GM18520 (cell line): ENCODE data around the gene PNMA8C.
"Not testable (repeated sequence)": the region's sequence is repeated elsewhere in the genome, so short reads cannot be mapped to it uniquely, and the experiment has no call there.

Source experiments
- ATAC-seq: cut with Tn5 transposase; IDR thresholded peaks from one replicate; pipeline ENCODE4 v1.9.1; 2021; ENCODE audit not compliant: unreplicated experiment

The PNMA8C gene

GRCh38 chr19:46390866-46391265, 37.9 kb downstream of the PNMA8C start:
- no peak for ATAC-seq

- ATAC-seq: no peak
These were observed 38.4 kb downstream of the PNMA8C start for GRCh38 chr19:46390121-46390858.

DNA sequence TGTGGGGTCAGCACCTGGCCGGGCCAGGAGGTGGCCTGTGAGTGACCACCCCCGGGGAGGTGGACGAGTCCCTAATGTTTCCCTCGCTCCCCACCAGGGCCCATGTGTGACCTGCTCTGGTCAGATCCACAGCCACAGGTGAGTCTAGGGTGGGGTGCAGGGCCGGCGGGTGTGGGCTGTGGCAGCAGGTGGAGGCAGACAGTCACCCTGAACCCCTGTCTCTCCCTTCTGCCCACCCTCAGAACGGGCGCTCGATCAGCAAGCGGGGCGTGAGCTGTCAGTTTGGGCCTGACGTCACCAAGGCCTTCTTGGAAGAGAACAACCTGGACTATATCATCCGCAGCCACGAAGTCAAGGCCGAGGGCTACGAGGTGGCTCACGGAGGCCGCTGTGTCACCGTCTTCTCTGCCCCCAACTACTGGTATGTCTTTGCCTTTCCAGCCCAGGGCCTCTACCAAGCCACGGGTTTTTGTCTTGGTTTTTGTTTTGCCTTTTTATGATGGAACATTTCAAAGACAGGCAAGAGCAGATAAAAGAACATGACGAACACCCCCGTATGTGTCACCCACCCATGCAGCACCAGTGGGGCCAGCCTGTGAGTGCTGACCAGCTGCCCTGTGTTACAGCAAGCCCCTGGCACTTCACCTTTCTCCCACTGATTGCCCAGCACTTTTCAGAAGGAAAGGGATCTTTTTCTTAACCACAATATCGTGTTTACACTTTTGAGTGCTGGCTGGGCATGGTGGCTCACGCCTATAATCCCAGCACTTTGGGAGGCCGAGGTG, 40.2 kb downstream of the PNMA8C start:
- no peak for ATAC-seq

- no peak for ATAC-seq
These were observed 41.0 kb downstream of the PNMA8C start for GRCh38 chr19:46387713-46388130.

DNA sequence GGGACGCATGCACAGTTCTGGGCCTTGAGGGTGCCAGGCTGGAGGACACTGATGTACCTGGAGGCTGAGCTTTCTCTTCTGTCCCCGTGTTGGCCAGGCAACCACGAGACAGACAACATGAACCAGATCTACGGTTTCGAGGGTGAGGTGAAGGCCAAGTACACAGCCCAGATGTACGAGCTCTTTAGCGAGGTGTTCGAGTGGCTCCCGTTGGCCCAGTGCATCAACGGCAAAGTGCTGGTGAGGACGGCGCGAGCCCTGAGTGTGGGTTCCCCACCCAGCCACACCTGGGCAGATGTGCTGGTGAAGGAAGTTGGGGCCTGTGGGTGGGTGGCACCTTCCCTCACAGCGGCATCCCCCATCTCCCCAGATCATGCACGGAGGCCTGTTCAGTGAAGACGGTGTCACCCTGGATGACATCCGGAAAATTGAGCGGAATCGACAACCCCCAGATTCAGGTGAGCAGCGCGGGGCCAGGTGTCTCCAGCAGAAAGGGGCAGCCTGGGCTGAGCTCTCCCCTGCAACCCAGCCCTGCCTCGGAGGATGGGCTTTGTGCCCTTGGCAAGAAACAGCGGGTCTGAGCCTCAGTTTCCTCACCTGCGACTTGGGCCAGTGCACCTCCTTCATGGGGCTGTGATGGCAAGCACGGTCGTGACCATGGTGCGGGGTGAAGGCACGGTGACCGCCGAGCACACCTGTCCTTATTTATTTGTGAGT, 41.6 kb downstream of the PNMA8C start:
- ATAC-seq: no peak

DNA sequence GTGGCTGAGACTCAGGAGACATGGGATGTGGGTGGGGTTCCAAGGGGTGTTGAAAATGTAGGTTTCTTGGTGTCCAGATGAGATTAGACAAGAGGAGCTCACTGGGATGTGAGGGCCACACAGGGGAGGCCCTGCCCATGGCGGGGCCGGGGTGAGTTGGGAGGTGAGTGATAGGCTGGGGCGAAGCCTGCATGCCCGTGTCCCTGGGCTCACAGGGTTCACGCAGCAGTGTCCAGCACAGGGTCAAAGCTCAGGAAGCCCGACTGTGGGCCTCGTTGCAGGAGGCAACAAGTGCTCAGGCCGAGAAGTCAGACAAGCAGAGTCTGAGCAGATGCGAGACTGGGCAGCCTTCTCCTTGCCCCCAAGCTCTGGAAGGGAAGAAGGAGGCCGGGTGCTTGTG, 42.6 kb downstream of the PNMA8C start:
- no peak for ATAC-seq

DNA sequence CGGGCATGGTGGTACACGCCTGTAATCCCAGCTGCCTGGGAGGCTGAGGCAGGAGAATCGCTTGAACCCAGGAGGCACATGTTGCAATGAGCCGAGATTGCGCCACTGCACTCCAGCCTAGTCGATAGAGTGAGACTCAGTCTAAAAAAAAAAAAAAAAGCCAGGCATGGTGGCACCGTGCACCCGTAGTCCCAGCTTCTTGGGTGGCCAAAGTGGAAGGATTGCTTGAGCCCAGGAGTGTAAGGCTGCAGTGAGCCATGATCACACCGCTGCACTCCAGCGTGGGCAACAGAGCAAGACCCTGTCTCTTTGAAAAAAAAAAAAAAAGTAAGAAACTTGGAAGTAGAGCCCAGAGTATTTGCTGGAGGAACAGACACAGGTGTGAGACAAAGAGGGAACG, 43.1 kb downstream of the PNMA8C start:
- no peak for ATAC-seq

DNA sequence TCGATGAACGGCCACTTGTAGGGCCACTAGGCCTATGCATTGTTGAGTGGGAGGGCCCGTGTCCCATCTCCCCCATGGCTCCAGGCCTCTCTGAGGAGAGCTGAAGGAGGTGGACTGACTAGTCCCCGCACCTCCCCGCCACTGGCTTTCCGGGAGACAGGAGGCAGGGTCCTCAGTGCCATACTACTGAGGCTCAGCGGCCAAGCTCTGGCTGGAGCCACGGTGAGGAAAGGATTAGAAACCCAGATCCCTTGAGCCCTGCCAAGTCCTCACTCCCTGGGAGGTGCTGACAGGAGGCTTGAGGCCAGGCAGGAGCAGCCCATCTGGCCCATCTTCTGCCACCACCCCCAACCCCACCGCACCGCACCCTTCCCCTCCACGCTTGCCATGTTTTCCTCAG, 44.3 kb downstream of the PNMA8C start:
- ATAC-seq: no peak

DNA sequence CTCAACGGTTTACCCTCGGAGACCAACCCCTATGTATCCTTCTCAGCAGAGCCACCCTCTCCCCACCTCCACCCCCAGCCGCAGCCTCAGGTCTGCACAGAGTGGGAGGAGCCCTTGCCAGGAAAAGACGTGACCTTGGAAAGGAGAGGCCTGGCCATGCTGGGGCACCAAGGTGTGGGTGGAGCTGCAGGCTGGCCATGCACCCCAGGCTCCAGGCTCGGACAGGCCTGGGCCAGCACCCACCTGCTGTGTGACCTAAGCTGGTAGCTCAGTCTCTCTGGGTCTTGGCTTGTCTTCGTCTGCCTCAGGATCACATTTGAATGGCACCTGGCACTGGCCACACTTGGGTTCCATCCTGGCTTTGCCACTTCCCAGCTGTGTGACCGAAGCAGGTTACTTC, 44.9 kb downstream of the PNMA8C start:
- ATAC-seq: no peak

DNA sequence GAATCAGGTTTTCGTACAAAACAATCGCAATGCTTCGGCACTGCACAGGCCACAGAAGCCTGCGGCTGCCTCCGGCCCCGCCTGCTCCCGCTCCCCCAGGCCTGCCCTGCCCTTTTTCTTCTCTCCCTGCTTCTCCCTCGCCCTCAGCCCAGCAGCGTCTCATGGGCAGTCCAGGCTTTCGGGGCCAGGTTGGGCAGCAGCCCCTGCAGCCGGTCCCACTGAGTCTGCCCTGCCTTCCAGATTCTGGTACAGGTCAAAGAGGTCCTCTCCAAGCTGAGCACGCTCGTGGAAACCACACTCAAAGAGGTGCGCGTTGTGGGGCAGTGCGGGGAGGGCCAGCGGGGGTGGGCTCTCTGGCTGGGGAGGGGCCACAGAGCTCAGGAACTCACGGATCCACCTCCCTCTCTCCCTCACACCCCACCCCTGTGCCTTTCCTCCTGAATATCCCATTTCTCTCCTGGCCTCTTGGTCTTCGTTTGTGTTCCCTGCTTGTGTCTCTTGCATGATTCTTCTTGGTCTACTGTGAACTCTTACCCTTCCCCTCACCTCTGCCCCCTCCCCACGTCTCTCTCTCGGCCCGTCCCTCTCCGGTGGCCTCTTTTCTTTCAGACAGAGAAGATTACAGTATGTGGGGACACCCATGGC, 45.4 kb downstream of the PNMA8C start:
- ATAC-seq: no peak

- no peak for ATAC-seq
These were observed 46.9 kb downstream of the PNMA8C start for GRCh38 chr19:46381756-46382345.

DNA sequence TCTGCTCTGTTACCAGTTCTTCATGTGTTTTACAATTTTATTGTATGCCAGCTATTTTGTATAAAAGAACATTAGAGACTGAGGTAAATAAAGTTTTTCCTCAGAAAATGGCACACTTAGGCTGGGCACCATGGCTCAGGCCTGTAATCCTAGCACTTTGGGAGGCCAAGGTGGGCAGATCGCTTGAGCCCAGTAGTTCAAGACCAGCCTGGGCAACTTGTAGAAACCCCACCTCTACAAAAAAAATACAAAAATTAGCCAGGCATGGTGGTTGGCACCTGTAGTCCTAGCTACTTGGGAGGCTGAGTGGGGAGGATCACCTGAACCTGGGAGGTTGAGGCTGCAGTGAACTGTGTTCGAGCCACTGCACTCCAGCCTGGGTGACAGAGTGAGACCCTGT, 47.4 kb downstream of the PNMA8C start:
- ATAC-seq: no peak

GRCh38 chr19:46380690-46381089, 48.0 kb downstream of the PNMA8C start:
- ATAC-seq: no peak

GRCh38 chr19:46378268-46378667, 50.5 kb downstream of the PNMA8C start:
- ATAC-seq: no peak

GRCh38 chr19:46376241-46377153, 52.2 kb downstream of the PNMA8C start:
- no peak for ATAC-seq

DNA sequence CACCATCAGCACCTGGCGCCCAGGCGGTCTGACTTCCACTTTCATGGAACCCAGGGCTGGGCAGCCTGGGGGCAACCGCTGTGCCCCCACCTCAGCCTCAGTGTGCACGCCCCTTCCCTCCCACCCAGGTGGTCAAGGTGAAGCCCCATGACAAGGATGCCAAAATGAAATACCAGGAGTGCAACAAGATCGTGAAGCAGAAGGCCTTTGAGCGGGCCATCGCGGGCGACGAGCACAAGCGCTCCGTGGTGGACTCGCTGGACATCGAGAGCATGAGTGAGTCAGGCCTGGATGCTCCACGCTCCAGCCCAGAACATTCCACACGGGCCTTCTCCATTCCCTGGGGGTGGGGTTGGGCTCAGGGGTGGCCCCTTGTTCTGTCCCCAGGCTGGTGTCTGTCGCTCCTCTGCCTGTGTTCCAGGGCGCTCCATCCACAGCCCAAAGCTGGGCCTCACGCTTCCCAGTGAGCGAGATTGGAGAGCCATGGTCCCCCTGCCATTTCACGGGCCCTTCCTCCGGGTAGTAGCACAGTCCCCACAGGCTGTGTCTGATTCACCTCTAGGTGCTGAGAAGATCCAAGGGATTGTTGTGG, 53.2 kb downstream of the PNMA8C start:
- not testable (repeated sequence) for ATAC-seq
